ENCODE data around the gene ITM2C. TPM values are rescaled to one million over a fixed set of nuclear protein-coding genes. Genes with fewer than 3 reads are reported as not detected.

Gene ITM2C
- total RNA-seq, 1 donor from 2014 or later = 136 TPM

DNA sequence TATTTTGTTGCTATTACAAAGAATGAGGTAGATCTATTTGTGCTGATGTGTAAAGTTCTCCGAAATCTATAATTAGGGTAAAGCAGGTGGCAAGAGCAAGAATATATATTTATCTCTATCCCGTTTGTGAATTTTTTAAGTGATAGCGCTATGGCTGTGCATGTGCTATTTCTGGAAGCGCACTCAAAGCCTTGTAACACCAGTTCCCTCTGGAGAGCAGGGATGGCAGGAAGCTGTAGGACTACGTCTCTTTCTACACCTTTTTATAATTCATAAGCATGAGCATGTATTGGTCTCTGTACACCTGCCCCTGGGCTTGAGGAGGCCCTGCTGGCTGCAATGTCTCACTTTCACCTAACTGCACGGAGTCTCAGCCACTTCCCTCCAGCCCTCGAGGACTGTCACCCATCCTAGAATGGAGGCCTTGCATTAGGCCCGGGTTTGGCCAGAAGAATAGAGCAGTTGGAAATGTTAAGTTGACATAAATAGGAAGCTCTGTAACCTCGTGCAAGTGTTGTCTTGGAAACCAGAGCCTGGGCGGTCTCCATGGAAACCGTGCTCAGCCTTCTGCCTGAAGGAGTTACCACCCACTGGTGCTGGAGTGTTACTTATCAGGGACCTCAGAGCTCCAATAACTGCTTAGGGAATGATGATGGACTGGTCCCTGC, 20.9 kb downstream of the ITM2C start:
- intact Hi-C loops (cut with DNase I) = no loop called here
- ATAC-seq (peak; percentile 77), DNase-seq (ENCODE audit: low spot score) (no peak)

DNA sequence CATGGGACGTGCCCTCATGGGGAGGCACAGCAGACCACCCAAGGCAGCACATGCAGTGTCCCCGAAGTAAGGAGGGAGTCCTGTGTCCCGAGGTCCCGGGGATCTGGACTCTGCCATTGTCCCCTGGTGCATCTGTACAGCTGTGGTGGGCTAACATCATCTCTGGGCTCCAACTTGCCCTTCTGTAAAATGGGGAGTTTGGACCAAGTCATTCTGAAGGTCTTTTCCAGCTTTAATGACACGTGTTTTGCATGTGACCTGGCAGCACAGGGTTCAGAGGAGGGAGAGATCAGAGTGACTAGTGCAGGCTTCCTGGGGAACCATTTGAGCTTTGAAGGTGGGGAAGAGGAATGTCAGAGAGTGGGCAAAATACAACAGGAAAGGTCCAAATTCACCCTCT, 21.5 kb downstream of the ITM2C start:
- intact Hi-C loops (cut with DNase I) = no loop called here
- no peak for DNase-seq (ENCODE audit: low spot score)

DNA sequence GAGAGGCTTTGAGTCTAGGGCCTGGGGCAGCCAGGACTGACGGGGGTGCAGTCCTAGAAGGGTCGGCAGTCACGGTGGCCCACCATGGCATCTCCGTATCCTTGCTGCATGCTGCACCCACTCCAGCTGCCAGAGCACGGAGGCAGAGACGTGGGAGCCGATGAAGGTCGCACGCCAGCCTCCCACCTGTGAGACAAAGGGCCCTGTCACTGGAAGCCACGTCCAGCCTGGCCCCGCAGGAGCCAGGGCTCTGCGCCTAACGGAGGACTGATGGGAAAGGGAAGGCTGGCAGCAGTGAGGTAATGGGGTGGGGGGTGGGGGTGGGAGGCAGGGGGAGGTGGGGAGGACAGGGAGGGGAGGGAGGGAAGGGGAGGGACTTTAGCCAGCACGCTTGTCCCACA, 21.9 kb downstream of the ITM2C start:
- intact Hi-C loops (cut with DNase I) = no loop called here
- no peak for DNase-seq (ENCODE audit: low spot score)
- ATAC-seq = peak; percentile 61

More for the DNA sequence above, 21.5 kb downstream of the ITM2C start:
- peak; percentile 37 for ATAC-seq

DNA sequence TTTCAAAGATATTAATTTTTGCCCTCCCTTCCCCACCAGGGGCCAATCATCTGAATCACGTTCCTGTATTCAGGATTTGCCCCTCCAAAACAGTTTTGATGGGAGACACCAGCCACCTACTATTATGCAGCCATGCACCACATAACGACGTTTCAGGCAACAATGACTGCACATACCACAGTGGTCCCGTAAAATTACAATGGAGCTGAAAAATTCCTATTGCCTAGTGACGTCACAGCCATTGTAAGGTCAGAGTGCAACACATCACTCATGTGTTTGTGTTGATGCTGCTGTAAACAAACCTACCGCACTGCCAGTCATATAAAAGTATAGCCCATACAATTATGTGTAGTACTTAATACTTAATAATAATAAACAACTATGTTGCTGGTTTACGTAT, 22.6 kb downstream of the ITM2C start:
- intact Hi-C loops (cut with DNase I) = no loop called here
- DNase-seq (ENCODE audit: low spot score) (no peak), ATAC-seq (no peak)

DNA sequence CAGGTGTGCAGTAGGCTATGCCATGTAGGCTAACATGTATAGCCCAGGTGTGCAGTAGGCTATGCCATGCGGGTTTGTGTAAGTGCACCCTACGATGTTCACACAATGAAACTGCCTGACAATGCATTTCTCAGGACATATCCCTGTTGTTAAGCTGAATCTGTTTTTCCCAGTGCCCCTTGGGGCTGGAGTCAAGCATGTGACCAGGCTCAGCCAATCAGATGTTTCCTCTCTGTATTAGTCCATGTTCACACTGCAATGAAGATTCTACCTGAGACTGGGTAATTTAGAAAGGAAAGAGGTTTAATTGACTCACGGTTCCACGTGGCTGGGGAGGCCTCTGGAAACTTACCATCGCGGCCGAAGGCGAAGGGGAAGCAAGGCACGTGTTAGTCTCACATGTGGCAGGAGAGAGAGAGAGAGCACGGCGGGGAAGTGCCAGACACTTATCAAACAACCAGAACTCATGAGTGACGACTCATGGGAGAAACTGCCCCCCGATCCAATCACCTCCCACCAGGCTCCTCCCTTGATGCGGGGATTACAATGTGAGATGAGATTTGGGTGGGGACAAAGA, 24.2 kb downstream of the ITM2C start:
- ATAC-seq (no peak), DNase-seq (ENCODE audit: low spot score) (no peak)
- intact Hi-C loops (cut with DNase I) = no loop called here

DNA sequence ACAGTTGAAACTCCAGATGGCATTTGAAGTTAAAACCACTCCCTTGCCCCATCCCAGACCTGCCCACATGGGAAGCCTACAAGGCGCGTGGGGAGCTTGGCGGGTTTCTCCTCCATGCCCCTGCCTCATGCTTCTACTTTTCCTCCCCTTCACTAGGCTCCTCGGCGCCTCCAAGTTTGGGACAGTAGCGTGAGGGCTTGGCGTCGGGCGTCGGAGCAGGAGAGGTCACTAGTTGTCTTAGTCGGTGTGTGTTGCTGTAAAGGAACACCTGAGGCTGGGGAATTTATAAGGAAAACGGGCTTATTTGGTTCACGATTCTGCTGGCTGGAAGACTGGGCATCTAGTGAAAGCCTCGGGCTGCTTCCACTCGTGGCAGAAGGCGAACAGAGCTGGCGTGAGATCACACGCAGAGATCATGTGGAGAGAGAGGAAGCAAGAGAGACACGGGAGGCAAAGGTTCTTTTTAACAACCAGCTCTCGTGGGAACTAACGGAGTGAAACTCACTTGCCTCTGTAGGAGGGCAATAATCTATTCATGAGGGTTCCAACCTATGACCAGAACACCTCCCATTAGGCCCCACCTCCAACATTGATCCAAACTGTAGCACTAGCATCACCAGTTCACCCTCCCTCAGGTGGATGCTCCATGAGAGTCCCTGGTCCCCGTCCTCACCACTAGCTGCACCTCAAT, 25.3 kb downstream of the ITM2C start:
- intact Hi-C loops (cut with DNase I) = no loop called here
- ATAC-seq = no peak
- no peak for DNase-seq (ENCODE audit: low spot score)

DNA sequence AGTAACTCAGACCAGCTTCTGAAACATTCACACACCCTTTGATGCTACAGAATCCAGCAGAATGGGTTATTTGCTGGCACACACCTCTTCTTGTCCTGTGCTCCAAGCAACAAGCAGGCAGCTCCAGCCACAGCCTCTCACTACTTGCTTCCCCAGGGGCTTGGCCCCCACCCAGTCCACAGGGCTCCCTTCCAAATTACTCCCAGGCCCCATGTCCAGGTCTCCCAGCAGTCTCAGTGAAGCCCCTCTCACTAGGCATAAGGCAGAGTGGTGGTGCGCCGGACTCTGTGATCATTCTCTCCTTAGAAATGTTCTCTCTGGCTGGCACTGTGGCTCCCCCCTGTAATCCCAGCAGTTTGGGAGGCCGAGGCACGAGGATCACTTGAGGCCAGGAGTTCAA, 25.9 kb downstream of the ITM2C start:
- ATAC-seq (no peak), DNase-seq (ENCODE audit: low spot score) (no peak)
- intact Hi-C loops (cut with DNase I) = no loop called here

DNA sequence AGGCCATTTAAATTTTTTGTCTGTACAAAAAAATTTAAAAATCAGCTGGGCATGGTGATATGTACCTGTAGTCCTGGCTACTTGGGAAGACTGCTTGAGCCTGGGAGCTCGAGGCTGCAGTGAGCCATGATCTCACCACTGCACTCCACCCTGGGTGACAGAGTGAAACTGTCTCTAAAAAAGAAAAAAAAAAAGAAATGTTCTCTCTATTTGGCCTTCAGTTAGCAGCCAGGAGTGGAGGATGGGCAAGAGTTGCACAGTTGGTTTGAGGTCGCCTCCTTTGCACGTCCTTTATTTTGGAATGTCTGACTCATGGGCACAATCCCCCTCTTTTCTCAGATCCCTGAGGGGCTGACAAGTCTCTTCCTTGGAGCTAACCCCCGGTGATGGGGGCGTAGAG, 26.3 kb downstream of the ITM2C start:
- ATAC-seq = no peak
- no peak for DNase-seq (ENCODE audit: low spot score)
- intact Hi-C loops (cut with DNase I) = no loop called here

DNA sequence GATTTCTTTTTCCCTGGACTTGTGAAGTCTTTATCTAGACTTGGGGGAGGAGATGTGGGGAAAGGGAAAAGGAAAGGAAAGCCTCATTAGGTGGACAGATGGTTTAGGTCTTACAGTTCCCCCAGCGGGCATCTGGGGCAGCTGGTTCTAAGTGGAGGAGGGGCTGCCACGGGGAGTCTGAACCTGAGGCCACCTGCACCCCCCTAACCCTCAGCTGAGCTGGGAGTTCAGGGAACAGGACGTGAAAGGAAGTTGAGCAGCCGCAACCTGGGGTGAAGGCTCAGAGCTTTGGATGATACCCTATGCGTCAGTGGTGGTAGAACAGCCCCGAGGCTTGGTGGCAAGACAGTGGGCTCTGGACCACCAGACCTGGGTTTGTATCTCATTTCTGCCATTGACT, 26.8 kb downstream of the ITM2C start:
- ATAC-seq (no peak), DNase-seq (ENCODE audit: low spot score) (no peak)
- intact Hi-C loops (cut with DNase I) = no loop called here

DNA sequence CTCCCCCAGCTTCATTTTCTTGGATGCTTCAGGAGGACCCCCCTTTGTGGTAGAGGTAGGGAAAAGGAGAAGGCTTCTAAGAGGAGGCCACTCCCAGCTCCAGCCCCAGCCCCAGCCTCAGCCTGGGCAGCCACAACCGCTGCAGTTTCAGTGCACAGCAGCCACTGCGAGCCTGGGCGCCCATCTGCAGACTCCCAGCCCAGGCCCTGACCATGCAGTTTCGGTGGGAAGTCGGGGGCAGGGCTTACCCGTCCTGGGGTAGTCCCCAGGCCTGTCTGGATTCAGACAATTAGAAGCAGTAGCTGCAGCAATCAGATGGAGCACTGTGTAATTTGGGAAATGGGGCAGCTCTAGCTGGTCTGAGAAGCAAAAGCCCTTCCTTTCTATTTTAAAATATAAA, 28.6 kb downstream of the ITM2C start:
- DNase-seq (ENCODE audit: low spot score) (peak; percentile 46), ATAC-seq (no peak)
- intact Hi-C loops (cut with DNase I) = no loop called here

DNA sequence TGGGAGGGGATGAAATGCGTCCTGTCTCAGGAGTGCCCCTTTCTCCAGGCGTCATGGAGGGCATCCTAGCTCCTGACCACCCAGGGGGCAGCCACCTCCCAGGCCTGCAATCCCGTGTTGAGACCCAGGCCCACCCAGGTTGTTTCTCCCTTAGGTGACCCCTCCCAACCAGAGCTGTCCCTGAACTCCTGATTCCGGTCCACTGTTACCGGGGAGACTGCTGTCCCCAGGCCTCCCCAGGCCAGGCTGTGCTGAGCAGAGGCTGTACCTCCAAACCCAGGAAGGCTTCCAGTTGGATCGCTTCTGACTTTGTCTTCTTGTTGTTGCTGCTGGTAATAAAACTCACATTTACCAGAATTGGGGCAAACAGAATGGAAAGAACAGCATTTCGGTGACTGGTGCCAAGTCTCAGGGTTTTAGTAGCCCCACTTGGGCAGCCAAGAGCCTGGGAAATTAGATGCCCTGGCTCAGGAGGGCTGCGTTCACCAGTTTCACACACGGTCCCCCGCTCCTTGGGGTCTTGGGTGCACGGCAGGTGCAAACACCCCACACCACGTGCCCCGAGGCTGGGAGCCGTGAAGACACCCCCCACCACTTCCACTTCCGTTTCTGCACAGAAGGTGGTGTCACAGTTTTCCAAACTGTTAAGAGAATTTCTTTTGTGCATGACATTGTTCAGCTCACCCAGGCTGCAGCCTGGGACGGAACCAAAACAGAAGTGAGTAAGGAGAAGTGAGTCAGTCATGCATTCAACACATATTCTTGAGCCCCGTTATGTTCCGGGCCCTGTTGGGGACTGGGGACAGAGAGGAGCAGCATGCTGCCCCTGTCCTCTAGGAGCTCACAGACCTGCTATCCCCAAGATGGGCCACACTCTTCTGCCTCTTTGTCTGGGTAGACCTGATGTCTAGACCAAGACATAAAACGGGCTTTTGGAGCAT, 29.4 kb downstream of the ITM2C start:
- ATAC-seq (no peak), DNase-seq (ENCODE audit: low spot score) (peak; percentile 34)
- intact Hi-C loops (cut with DNase I) = no loop called here

DNA sequence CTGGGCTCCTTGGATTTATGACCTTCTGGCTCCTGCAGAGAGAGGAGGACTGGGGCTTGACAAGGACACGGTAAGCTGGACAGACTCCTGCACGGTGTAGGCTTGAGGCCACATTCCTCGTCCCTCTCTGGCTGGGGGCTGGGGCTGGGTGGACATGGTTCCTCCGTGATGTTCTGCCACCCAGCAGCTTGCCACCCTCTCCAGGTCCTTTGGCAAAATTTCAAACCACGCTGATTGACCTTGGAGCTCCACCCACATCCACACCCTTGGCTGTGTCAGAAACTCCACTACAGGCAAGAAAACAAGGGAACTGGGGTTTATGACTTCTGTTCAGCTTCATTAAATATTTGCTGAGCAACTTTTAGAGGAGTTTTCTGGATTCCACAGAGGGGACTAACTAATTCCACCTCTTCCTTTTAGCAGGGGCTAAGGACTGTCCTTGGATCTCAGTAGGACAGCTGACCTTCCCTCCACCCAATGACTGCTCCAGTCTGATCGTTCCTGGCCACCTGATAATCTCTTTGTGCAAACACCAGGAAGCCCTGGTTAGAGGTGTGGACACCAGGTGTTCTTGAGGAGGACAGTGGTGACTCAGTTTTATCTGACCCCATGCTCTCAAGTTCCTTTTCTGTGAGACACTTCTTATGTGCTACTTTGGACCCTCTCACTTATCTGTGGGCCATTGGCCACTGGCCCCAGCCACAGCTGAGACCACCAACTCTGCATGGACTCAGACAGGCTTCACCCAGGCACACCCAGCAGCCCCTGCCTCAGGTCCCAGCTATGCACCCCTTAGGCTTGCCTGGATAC, 31.0 kb downstream of the ITM2C start:
- intact Hi-C loops (cut with DNase I) = no loop called here
- peak; percentile 23 for DNase-seq (ENCODE audit: low spot score)
- no peak for ATAC-seq

DNA sequence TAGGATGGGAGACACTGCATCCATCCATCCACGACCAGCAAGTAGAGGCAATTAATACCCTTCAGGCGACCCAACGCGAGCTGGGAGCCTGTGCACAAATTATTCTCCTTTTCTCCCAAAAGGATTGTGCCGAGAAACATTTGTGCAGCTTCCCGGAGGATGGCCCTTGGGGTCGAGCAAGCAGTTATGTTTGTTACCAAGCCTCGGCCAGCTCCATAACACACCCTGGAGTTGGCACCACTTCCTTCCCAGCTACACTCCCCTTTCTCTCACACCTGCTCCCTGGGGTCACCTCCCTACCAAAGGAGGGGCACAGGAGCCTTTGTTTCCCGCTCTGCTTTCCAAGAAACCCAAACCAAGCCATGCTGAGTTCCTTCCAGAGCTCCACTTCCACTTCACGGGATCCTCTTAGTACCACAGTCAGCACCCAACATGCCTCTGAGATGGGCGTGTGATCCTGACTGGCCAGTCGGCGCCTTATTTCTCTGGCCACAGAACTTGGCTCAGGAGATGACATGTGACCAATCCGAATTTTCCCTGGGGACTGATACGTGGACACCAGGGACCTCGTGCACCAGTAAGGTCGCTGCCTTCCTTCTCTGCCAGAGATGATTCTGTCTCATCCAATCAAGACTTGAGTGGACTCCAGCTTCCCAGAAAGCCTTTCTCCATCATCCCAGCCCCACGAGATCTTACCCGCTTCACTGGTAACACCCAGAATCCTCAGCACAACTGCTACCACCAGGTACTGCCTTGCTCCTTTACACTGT, 31.8 kb downstream of the ITM2C start:
- intact Hi-C loops (cut with DNase I) = no loop called here
- DNase-seq (ENCODE audit: low spot score) = peak; percentile 39
- no peak for ATAC-seq

DNA sequence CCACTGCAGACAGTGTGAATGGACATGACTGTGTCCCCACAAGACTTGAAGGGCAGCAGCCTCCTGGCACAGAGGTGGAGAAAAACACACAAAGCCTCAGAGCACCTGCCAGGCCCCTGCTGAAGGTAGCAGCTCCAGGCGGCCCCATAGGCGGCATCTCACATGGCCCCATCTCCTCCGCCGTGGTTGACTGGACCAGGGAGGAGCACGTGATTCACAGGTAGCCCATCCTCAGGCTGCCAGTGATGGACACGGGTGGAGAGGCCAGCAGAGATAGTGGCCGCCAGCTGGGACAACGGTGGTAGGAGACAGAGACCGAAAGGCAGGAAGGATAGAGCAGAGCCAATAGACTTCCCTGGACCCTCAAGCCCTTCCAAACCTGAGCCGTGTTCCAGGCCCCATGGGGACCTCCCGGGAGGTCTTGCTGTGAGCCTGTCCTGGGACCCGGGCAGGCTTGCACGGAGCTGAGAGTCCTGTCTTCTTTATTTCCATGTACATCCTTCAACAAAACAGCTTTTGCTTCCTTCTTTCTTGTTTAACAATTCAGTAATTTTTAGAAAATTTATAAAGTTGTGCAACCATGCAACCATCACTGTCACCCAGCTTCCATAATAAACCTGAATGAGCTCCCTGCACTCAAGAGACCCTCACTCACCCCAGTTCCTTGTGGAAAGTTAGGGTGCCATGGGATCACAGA, 33.4 kb downstream of the ITM2C start:
- peak; percentile 42 for DNase-seq (ENCODE audit: low spot score)
- no peak for ATAC-seq
- intact Hi-C loops (cut with DNase I) = no loop called here

DNA sequence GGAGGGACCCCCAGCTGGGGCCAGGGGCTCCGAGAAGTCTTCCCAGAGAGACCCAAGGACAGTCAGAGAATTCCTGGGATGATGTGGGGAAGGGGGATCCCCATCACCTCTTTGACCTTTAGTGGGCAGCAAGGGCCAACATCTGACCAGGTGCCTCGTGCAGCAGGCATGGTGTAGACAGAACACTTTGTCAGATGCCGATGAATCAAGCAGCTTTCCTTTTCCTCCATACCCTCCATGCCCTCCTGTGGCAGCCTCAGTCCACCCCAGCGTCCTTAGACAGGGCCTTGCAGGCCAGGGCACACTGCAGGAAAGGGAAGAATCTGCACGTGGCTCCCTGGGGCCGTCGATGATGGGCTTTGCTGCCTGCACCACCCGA, 34.0 kb downstream of the ITM2C start:
- intact Hi-C loops (cut with DNase I) = no loop called here
- ATAC-seq (no peak), DNase-seq (ENCODE audit: low spot score) (peak; percentile 30)

DNA sequence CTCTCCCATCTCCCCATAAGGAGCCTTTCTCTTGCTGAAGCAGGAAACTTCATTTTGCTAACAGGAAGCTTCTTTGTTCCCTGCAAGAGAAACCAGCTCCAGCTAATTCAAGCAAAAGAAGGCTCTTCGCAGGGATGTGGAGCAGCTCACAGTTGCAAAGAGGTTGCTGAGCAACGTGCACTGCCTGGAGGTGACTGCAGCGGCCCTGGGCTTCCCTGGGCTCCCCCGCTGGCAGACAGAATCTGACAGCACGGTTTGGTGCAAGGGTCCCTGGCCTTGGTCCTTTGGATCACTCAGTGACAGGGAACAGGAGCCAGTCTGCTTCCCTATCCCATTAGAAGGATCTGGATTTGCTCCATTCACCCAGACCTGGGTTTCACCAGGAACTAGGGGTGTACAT, 34.5 kb downstream of the ITM2C start:
- ATAC-seq (no peak), DNase-seq (ENCODE audit: low spot score) (peak; percentile 36)
- intact Hi-C loops (cut with DNase I) = no loop called here

DNA sequence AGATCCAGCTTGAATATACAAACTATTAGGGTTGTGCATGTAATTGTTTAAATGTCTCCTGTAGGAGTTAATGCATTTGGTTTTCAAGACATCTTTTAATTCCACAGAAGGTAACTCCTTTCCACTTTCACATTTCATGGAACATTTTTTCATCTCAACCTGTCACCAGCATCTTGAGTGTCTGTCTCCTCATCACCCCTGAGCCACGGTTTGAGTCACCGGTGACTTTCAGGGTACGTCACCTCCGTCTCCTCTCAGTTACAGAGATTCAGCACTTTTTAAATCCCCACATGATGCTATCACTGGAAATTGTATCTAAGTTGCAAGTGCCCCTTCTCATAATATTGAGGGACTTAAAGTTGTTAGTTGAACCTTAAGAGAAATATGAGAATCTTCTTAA, 35.0 kb downstream of the ITM2C start:
- DNase-seq (ENCODE audit: low spot score) = no peak
- intact Hi-C loops (cut with DNase I) = no loop called here
- ATAC-seq = no peak
